OCI-M1 (cell line): ENCODE measurements around the gene CLN3.
"Not testable (repeated sequence)": the region's sequence is repeated elsewhere in the genome, so short reads cannot be mapped to it uniquely, and the experiment has no call there.

Source experiments
- DNase-seq: peaks from one replicate; lab custom pipeline; 2025; lab: John Stamatoyannopoulos, UW

The CLN3 gene

DNA sequence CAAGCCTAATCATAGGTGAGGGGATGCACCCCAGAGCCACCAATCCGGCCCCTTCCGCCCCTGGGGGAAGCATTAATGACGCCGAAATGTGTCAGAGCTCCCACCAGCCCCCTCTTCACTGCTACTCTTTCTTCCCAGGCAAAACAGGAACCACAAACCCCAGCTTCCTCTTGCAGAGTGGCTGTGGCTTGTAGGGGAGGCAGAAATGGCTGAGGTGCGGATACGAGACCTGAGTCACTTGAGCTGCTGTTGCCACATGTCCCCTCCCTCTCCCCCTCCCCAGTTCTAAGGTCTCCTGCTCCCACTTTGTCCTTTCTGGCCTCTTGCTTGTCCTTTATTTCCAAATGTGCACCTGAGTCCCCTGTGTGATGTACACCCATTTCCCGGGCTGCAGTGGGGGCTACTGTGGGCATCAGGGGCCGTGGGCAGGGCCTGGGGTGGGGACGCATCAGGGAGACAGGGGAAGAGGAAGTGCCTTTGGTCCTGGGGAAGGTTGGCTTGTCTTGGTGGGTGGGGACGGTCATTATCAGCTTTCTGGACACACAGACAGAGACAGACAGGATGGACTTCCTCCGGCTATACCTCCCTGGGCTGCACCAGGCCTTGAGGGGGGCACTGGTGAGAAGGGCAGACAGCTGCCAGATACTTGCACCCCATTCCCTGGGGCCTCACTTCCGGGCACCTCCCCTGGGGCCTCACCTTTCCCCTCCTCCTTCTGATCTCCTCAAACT lies 2.4 kb upstream of the CLN3 start, which contains the start of gene APOBR:
APOBR (plus strand) TSS at position 523 of the 731 bp plus-strand sequence; CDS start at position 562, 39 bp downstream.
- peak; percentile 95 for DNase-seq

- DNase-seq = no peak
These were observed 637 bp upstream of the CLN3 start for GRCh38 chr16:28492511-28492910.

DNA sequence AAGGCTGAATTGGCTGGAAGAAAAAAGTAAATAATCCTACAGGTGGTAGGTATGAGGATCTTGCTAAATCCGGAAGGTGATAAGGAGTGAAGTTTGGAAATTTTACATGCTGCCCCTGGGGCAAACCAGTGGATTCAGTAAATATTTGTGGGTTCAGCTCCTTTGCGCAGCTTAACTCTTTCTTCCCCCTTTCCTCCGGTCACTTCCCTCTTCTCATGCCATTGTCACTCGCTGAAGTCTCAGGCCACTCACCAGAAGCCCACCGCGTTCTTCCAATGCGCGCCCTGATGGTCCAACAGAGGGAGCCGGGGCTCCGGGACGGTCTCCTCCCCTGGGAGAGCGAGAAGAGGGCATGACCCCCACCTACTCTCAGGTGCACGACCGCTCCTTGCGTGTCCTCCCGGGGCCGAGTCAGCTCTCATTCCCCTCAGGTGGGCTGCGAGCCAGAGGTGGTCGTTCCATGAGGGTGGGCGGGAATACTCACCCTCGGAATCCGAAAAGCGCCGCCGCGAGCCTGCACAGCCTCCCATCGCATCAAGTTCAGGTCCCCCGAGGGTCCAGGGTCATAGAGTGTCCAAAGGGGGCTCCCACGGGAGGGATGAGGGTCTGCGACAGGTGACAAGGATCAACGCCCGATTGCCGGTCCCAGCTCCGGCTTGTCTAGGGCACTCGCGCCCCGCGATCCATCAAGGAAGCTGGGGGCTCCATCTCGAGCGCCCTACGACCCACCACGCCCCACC lies 474 bp downstream of the CLN3 start:
- peak; percentile 58 for DNase-seq

GRCh38 chr16:28486266-28486665 lies 5.6 kb downstream of the CLN3 start:
- DNase-seq = no peak

DNA sequence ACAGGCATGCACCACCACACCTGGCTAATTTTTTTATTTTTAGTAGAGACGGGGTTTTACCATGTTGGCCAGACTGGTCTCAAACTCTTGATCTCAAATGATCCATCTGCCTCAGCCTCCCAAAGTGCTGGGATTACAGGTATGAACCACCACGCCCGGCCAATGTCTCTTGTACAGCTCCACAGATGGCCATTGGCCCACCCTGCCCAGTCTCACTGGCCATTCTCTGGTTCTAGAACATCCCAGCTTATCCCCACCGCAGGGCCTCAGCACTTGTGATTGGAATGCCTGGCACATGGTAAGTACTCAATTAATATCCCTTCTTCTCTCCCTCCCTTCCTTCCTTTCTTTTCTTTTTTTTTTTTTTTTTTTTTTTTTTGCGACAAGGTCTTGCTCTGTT lies 8.5 kb downstream of the CLN3 start:
- not testable (repeated sequence) for DNase-seq

DNA sequence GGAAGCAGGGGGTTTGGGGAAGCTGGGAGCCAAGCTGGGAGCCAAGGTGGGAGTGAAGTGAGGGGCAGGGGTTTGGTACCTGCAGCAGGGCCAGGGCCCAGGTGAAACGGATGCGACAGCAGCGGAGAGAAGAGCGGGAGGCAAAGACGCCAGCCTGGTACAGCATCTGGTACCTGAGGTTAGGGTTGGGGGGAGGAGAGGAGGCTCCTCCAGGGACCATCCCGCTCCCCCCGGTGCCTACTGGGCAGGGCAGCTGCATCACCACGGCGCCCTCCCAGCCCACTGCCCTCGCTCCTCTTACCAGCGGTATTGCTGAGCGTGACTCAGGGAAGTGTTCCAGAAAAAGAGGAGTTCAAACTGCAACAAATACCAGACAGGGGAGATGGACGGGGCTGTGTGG lies 9.8 kb downstream of the CLN3 start:
- DNase-seq = no peak

DNA sequence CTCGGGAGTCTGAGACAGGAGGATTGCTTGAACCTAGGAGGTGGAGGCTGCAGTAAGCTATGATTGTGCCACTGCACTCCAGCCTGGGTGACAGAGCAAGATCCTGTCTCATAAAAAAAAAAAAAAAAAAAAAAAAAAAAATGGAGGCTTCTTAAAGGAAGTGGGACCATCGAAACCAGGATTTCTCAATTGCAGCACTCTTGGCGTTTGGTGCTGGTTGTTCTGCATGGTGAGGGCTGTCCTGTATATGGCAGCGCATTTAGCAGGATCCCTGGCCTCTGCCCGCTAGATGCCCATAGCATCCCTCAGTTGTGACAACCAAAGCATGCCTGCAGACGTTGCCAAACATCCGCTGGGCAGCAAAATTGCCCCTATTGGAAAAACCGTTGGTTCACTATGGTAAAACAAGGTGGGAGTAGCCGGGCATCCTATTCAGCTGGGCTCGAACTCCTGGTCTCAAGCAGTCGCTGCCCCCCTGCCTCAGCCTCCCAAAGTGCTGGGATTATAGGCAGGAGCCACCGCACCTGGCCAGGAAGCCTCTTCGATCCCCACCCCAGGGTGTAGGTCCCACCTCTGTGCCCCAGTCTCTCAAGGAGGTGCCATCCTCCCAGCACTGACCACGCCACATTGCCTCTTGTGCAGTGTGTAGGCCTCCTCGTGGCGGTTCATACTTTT lies 13.2 kb downstream of the CLN3 start:
- DNase-seq = no peak

DNA sequence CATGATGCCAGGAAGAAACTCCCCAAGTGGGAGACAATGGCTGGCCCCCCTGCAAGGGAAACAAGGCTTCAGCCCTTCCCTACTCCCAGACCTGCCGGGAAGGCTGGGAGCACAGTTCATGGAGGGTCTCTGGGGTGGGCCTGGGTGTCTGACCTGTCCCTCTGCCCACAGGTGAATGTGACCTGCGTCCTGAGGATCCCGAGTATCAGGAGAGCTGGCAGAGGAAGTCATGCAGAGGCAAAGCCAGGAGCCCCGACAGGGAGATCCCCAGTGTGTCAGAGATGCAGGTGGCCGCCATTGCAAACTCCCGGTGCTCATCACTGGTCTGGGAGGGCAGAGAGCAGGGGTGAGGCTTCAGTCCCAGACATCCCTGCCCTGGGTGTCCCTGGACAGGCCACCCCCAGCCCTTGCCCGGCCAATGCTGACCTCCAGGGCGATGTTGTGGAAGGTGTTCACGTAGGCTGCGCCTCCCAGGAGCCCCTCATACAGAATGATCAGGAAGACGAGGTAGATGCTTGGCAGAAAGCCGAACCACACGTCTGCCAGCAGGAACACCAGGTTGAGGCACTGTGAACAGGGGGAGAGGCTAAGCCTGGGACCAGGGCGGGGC lies 14.5 kb downstream of the CLN3 start:
- DNase-seq = no peak

DNA sequence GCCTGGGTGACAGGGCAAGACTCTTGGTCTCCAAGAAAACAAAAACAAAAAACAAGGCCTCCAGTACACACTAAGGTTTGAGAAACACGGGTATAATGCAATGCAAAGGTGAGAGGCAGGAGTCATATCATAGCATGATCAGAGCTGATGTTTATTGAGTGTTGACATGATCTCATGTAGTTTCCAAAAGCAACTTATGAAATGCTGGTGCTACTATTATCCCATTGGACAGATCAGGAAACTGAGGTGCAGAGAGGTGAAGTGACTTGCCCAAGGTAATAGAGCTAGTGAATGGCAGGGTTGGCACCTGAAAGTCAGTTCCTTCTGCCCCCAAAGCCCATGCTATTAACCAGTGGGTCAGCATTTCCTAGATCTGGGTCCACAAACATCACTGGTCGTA lies 16.7 kb downstream of the CLN3 start:
- DNase-seq = no peak

GRCh38 chr16:28473714-28474265 lies 18.1 kb downstream of the CLN3 start:
- no peak for DNase-seq

DNA sequence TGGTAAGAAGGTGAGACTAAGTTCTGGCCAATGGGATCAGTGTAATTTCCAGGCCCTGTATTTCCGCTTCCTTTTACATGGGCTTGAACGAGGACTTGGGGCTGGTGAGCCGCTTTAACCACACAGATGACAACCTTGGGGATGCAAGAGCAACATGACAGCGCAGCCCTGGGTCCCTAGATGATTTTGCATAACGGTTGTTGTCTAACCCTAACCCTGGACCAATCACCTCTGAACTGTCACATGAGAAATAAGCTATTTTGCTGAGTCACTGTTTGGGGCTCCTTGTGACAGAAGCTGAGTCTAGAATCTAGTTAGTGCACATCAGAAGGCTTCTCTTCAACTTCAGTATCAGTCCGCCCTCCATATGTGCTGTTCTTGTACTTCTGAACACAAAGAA lies 44.8 kb downstream of the CLN3 start:
- not testable (repeated sequence) for DNase-seq

DNA sequence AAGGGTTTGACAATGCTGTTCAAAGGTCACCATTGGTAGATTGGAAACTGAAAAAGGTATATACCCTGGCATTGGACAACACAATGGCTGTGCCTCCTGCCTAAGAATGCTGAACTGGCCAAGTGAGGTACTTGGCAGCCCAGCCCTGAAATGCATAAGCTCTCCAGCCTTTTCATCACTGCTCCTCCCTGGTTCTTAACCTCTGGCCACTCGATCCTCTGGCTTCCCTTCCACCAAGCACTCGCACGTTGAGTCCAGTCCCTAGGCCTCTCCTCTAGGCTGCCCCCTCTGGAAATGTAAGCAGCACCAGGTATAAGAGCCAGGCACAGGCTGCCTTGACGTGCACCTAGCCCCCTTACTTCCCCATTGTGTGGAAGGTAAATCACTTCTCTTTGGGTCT lies 45.5 kb downstream of the CLN3 start:
- not testable (repeated sequence) for DNase-seq

DNA sequence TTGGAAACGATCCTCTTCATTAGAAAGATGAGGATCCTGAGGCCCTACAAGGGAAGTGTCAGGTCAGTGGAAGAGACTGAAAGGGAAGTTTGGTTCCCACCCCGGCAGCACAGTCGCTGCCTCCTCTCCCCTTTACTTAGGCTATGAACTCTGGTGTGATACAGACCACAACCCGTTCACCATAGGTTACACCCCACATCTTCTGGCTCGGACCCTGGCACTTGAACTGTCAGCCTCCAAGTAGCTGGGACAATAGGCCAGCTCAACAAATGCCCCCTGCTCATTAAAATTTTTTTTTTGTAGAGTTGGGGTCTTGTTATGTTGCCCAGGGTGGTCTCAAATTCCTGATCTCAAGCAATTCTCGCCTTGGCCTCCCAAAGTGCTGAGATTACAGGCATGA lies 47.9 kb downstream of the CLN3 start:
- not testable (repeated sequence) for DNase-seq

GRCh38 chr16:28438899-28439298 lies 53.0 kb downstream of the CLN3 start:
- not testable (repeated sequence) for DNase-seq

- not testable (repeated sequence) for DNase-seq
These were observed 56.5 kb downstream of the CLN3 start for GRCh38 chr16:28435340-28435739.
